H1 (cell line): ENCODE measurements around the gene COLEC12. TPM values are rescaled to one million over a fixed set of nuclear protein-coding genes. Genes with fewer than 3 reads are reported as not detected.

Experiments
- CTCF ChIA-PET: fragments of 300-600 bp; sonication (Branson Sonifier 250); formaldehyde crosslinking; loops from one replicate; lab custom pipeline; 2021; ENCODE audit not compliant: partially characterized antibody; lab: Charles Lee
- POLR2A ChIA-PET: fragments of 300-600 bp; sonication (Branson Sonifier 250); formaldehyde crosslinking; loops from one replicate; lab custom pipeline; 2021; ENCODE audit warnings: inconsistent platforms; ENCODE audit not compliant: partially characterized antibody; lab: Charles Lee
- DNase-seq, 2 experiments: peaks; one replicate each; pipeline versions ENCODE4 v3.0.0 to v3.0.0-alpha.2; 2010 to 2022; ENCODE audit warnings: low spot score in 2 of 2, low read depth in 1 of 2, mixed read lengths in 1 of 2
- FAIRE-seq: peaks from 2 replicates; lab custom pipeline; 2011; peaks lifted over from hg19 to GRCh38; lab: Jason Lieb, UNC
- H2AFZ ChIP-seq: 2 replicates; pipeline ENCODE4 v1.8.1; 2012; ENCODE audit warnings: low read length, inconsistent platforms
- H2AK5ac ChIP-seq: 2 replicates; pipeline ENCODE4 v1.6.1; 2013; ENCODE audit warnings: low read depth, low read length
- H2BK120ac ChIP-seq: replicated peaks from 2 replicates; pipeline ENCODE3; 2013; ENCODE audit warnings: low read depth, low read length, inconsistent platforms
- H2BK12ac ChIP-seq: 2 replicates; pipeline ENCODE4 v1.6.1; 2013; ENCODE audit warnings: low read depth, low read length
- H2BK15ac ChIP-seq: 2 replicates; pipeline ENCODE4 v1.6.1; 2013; ENCODE audit warnings: low read length
- H2BK20ac ChIP-seq: 2 replicates; pipeline ENCODE4 v1.6.1; 2013; ENCODE audit warnings: low read length
- H2BK5ac ChIP-seq: 2 replicates; pipeline ENCODE4 v1.6.1; 2013; ENCODE audit warnings: low read depth, low read length
- H3K14ac ChIP-seq: 2 replicates; pipeline ENCODE4 v1.6.1; 2013; ENCODE audit warnings: inconsistent platforms; ENCODE audit not compliant: insufficient read length
- H3K18ac ChIP-seq: 2 replicates; pipeline ENCODE4 v1.6.1; 2013; ENCODE audit warnings: low read length; ENCODE audit errors: extremely low read depth
- H3K23ac ChIP-seq: 2 replicates; pipeline ENCODE4 v1.6.1; 2013; ENCODE audit warnings: inconsistent platforms; ENCODE audit not compliant: insufficient read length
- H3K23me2 ChIP-seq: 2 replicates; pipeline ENCODE4 v1.6.1; 2013; ENCODE audit warnings: low read depth, low read length
- H3K27ac ChIP-seq: 2 replicates; pipeline ENCODE4 v1.6.1; 2011; ENCODE audit warnings: low read depth, low read length, inconsistent platforms
- H3K27me3 ChIP-seq, 4 experiments: replicated peaks in 1 of 4; 1 replicate in 1 of 4; 2 replicates in 3 of 4; pipeline versions ENCODE4 v1.6.1 to v1.8.1; 2011 to 2013; ENCODE audit warnings: low read length in 3 of 4, mild to moderate bottlenecking in 3 of 4, inconsistent platforms in 2 of 4, mixed read lengths in 2 of 4, moderate library complexity in 1 of 4; ENCODE audit not compliant: control insufficient read depth in 3 of 4, insufficient read depth in 3 of 4; ENCODE audit errors: extremely low read depth in 1 of 4
- H3K36me3 ChIP-seq, 4 experiments: 2 replicates each; pipeline versions ENCODE4 v1.6.1 to v1.8.1; 2011 to 2013; ENCODE audit warnings: mild to moderate bottlenecking in 4 of 4, low read length in 3 of 4, moderate library complexity in 2 of 4, control low read depth in 1 of 4, inconsistent platforms in 1 of 4; ENCODE audit not compliant: insufficient read depth in 4 of 4, control insufficient read depth in 2 of 4
- H3K4ac ChIP-seq: replicated peaks from 2 replicates; pipeline ENCODE3; 2013; ENCODE audit warnings: low read length, low read depth, mixed read lengths, inconsistent platforms; ENCODE audit not compliant: insufficient read length
- H3K4me1 ChIP-seq, 4 experiments: replicated peaks in 1 of 4; 1 replicate in 1 of 4; 2 replicates in 3 of 4; pipeline versions ENCODE4 v1.6.1 to v1.8.1; 2011 to 2013; ENCODE audit warnings: low read length in 3 of 4, inconsistent platforms in 2 of 4, mixed read lengths in 1 of 4; ENCODE audit not compliant: insufficient read depth in 4 of 4, control insufficient read depth in 3 of 4
- H3K4me2 ChIP-seq, 2 experiments: 2 replicates each; pipeline versions ENCODE4 v1.6.1 to v1.8.1; 2011 to 2013; ENCODE audit warnings: low read depth in 2 of 2, low read length in 2 of 2, control low read depth in 1 of 2, inconsistent platforms in 1 of 2, mild to moderate bottlenecking in 1 of 2; ENCODE audit not compliant: insufficient read depth in 1 of 2
- H3K4me3 ChIP-seq, 4 experiments: fragments of 200-600, 300-600 bp in 1 of 4; sonication (generic), shearing (Covaris generic), sonication (Bioruptor Twin) in 1 of 4; 2 replicates each; pipeline versions ENCODE4 v1.5.1 to v1.8.1; 2011 to 2016; ENCODE audit warnings: low read length in 4 of 4, low read depth in 3 of 4, control low read depth in 2 of 4, inconsistent platforms in 2 of 4, mild to moderate bottlenecking in 2 of 4, mixed read lengths in 1 of 4, moderate library complexity in 1 of 4; ENCODE audit not compliant: insufficient read depth in 2 of 4; ENCODE audit errors: extremely low read depth in 1 of 4
- H3K56ac ChIP-seq: replicated peaks from 2 replicates; pipeline ENCODE3; 2013; ENCODE audit warnings: low read depth, mild to moderate bottlenecking, mixed read lengths, low read length, inconsistent platforms; ENCODE audit not compliant: insufficient read length
- H3K79me1 ChIP-seq: 2 replicates; pipeline ENCODE4 v1.6.1; 2013; ENCODE audit warnings: low read depth, low read length, control low read depth
- H3K79me2 ChIP-seq, 2 experiments: 2 replicates each; pipeline versions ENCODE4 v1.6.1 to v1.8.1; 2012 to 2013; ENCODE audit warnings: low read length in 2 of 2, mild to moderate bottlenecking in 2 of 2, inconsistent platforms in 1 of 2; ENCODE audit not compliant: insufficient read depth in 2 of 2, control insufficient read depth in 1 of 2
- H3K9ac ChIP-seq, 4 experiments: replicated peaks in 1 of 4; 1 replicate in 1 of 4; 2 replicates in 3 of 4; pipeline versions ENCODE4 v1.6.1 to v1.8.1; 2011 to 2013; ENCODE audit warnings: low read depth in 3 of 4, low read length in 3 of 4, control low read depth in 2 of 4, mild to moderate bottlenecking in 2 of 4, moderate library complexity in 2 of 4, inconsistent platforms in 1 of 4; ENCODE audit errors: extremely low read depth in 1 of 4
- H3K9me3 ChIP-seq, 2 experiments: 2 replicates each; pipeline versions ENCODE4 v1.6.1 to v1.8.1; 2012 to 2013; ENCODE audit warnings: mild to moderate bottlenecking in 2 of 2, moderate library complexity in 2 of 2, control low read depth in 1 of 2, inconsistent platforms in 1 of 2, low read depth in 1 of 2, low read length in 1 of 2, mixed read lengths in 1 of 2; ENCODE audit not compliant: insufficient read depth in 2 of 2
- H4K20me1 ChIP-seq, 2 experiments: replicated peaks in 1 of 2; 2 replicates each; pipeline versions ENCODE3 to v1.8.1; 2011 to 2013; ENCODE audit warnings: inconsistent platforms in 2 of 2, low read length in 2 of 2, mild to moderate bottlenecking in 1 of 2; ENCODE audit not compliant: insufficient read depth in 2 of 2, control insufficient read depth in 1 of 2
- H4K5ac ChIP-seq: 2 replicates; pipeline ENCODE4 v1.6.1; 2013; ENCODE audit warnings: low read length, low read depth, mixed read lengths, inconsistent platforms; ENCODE audit not compliant: insufficient read length
- H4K8ac ChIP-seq: 2 replicates; pipeline ENCODE4 v1.8.0; 2013; ENCODE audit warnings: mild to moderate bottlenecking, moderate library complexity, low read length, inconsistent platforms; ENCODE audit not compliant: insufficient read depth; ENCODE audit errors: extremely low read depth
- H4K91ac ChIP-seq: replicated peaks from 2 replicates; pipeline ENCODE3; 2013; ENCODE audit warnings: low read length, mixed read lengths, inconsistent platforms; ENCODE audit not compliant: insufficient read length
- BRCA1 ChIP-seq: IDR thresholded peaks from 2 replicates; pipeline ENCODE4 v1.6.1; 2012; ENCODE audit warnings: low read depth, low read length, improper control_type of control experiment
- CTBP2 ChIP-seq: IDR thresholded peaks from 2 replicates; pipeline ENCODE4 v1.7.0; 2011; ENCODE audit warnings: borderline replicate concordance, mild to moderate bottlenecking, moderate library complexity, mixed read lengths, low read length; ENCODE audit not compliant: insufficient read depth, insufficient read length
- GABPA ChIP-seq: IDR thresholded peaks from 2 replicates; pipeline ENCODE4 v1.6.1; 2011; ENCODE audit warnings: mild to moderate bottlenecking, low read length, moderate library complexity, borderline replicate concordance; ENCODE audit not compliant: insufficient read depth
- KDM4A ChIP-seq: IDR thresholded peaks from one replicate; pipeline ENCODE4 v1.7.1; 2012; ENCODE audit warnings: low read depth, mild to moderate bottlenecking, moderate library complexity, low read length, inconsistent platforms; ENCODE audit not compliant: severe bottlenecking
- NRF1 ChIP-seq: IDR thresholded peaks from 2 replicates; pipeline ENCODE4 v1.6.1; 2011; ENCODE audit warnings: mild to moderate bottlenecking, low read depth, low read length, improper control_type of control experiment
- POLR2AphosphoS5 ChIP-seq: IDR thresholded peaks from 2 replicates; pipeline ENCODE4 v1.6.1; 2011; ENCODE audit warnings: low read depth, low read length
- RAD21 ChIP-seq, 2 experiments: IDR thresholded peaks in 1 of 2; conservative IDR thresholded peaks in 1 of 2; 2 replicates each; pipeline ENCODE4 v1.6.1; 2011; ENCODE audit warnings: low read depth in 2 of 2, low read length in 2 of 2, improper control_type of control experiment in 1 of 2, inconsistent platforms in 1 of 2, mild to moderate bottlenecking in 1 of 2, moderate library complexity in 1 of 2
- SIRT6 ChIP-seq: IDR thresholded peaks from one replicate; pipeline ENCODE4 v1.7.1; 2012; ENCODE audit warnings: low read length, inconsistent platforms
- YY1 ChIP-seq: IDR thresholded peaks from 2 replicates; pipeline ENCODE4 v1.6.1; 2011; ENCODE audit warnings: low read depth, mild to moderate bottlenecking, low read length
- WGBS, 2 experiments: shearing (Covaris generic) in 1 of 2; methylation state at CpG; one replicate each; pipeline versions ENCODE4 v1.1.6 to v1.1.7; 2013 to 2015; ENCODE audit warnings: low lambda C conversion rate in 2 of 2, mixed read lengths in 2 of 2, inconsistent platforms in 1 of 2, low coverage in 1 of 2, missing lambda C conversion rate in 1 of 2; ENCODE audit not compliant: insufficient replicate concordance in 2 of 2, insufficient coverage in 1 of 2, insufficient read length in 1 of 2; ENCODE audit errors: extremely low coverage in 1 of 2, missing lambda C conversion rate in 1 of 2; 5-methylcytosine and 5-hydroxymethylcytosine counted together
- polyA plus RNA-seq, 7 experiments: library from polyadenylated mRNA; depleted of rRNA in 3 of 7; stranded (reverse) in 5 of 7; unstranded in 2 of 7; fragments of >200 nt in 5 of 7; fragments of 200-250 nt in 2 of 7; gene quantifications; 1 replicate in 5 of 7; 2 replicates in 1 of 7; 4 replicates in 1 of 7; pipeline versions ENCODE4 v1.2.1 to v1.2.3, GENCODE V29; 2011 to 2013; ENCODE audit warnings: missing spikeins in 2 of 7, mixed read lengths in 2 of 7
- total RNA-seq: library from RNA; stranded (reverse); fragmentation: NEBNext Ultra II Directional; extraction: Animal tissue kit (Norgen Biotek cat#: 25700); gene quantifications from 2 replicates; pipeline ENCODE4 v1.2.1, GENCODE V29; 2021
- TF ChIP-seq, protein P1 (sequence below), 3 experiments: IDR thresholded peaks; 1 replicate in 2 of 3; 2 replicates in 1 of 3; pipeline versions ENCODE4 v1.5.1 to v1.6.1; 2011; ENCODE audit warnings: low read length in 3 of 3, mild to moderate bottlenecking in 3 of 3, inconsistent platforms in 2 of 3, low read depth in 1 of 3, moderate library complexity in 1 of 3; ENCODE audit not compliant: insufficient read depth in 1 of 3; ENCODE audit errors: control extremely low read depth in 1 of 3

The COLEC12 gene
- total and polyA plus RNA-seq, 2 of the 8 experiments (the other 6 are each of a cell fraction or from before 2014, with no cell fraction given) = 0.44 to 2.3 TPM

DNA sequence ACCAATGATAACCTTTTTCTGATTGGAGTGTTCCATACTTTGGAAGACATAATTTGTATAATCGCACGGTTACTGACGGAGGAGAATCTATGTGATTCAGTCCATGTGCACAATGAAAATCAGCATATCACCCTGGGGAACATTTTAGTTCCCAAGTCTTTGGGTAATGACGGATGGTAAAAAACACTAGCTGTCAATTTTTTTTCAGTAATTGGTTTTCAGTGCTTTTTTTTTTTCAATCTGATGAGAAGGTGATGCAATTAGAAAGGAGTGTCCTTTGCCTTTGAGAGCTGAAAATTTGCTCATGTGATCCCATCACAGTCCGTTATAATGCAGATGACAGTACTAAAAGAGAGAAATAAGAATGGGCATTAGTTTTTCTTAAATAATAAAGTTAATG, 180.8 kb downstream of the COLEC12 start:
- H2AFZ ChIP-seq = no peak overlapping the region
- 96% methylated on average over 5 of the region's 5 CpGs; no CpG with 5 or more reads in 1 of the 2 experiments for WGBS, 2 experiments
- POLR2A ChIA-PET = interaction anchor here (1.2 kb wide), 1 partner anchor 52 kb away, joined by 3 read pairs; the partner anchor contains the start of gene THOC1
- no peaks in the 10 kb centered on the region for H3K27me3 ChIP-seq
- no peaks in the 10 kb centered on the region for H4K20me1 ChIP-seq
- H3K4me2 ChIP-seq = no peak overlapping the region
- H3K9ac ChIP-seq = no peak overlapping the region
- H2BK20ac ChIP-seq = no peak overlapping the region
- CTCF ChIA-PET = interaction anchor here (0.6 kb wide), 1 partner anchor 301 kb away, joined by 3 read pairs; no protein-coding TSS in a partner anchor
- no peak overlapping the region for H3K56ac ChIP-seq
- no peak overlapping the region for H2BK15ac ChIP-seq
- no peak overlapping the region for H2BK120ac ChIP-seq
- H4K91ac ChIP-seq = no peak overlapping the region
- no peak overlapping the region for H2BK5ac ChIP-seq
- H3K23ac ChIP-seq = no peak overlapping the region
- H3K27ac ChIP-seq = no peak overlapping the region
- no peak overlapping the region for H3K14ac ChIP-seq
- no peaks in the 10 kb centered on the region for H3K36me3 ChIP-seq
- FAIRE-seq (no peak), DNase-seq (no peak)
- H3K79me2 ChIP-seq = no peaks in the 10 kb centered on the region
- no peak overlapping the region for H3K18ac ChIP-seq
- no peaks in the 10 kb centered on the region for H3K9me3 ChIP-seq
- peaks cover 1% of the 10 kb centered on the region; the same call in 1 of the 2 replicates for H3K23me2 ChIP-seq
- no peak overlapping the region for H3K4me3 ChIP-seq
- no peak overlapping the region for H3K4ac ChIP-seq
- no peaks in the 10 kb centered on the region for H3K4me1 ChIP-seq
- H3K79me1 ChIP-seq = no peaks in the 10 kb centered on the region
- no peak overlapping the region for H2AK5ac ChIP-seq
- H2BK12ac ChIP-seq = no peak overlapping the region
- no peak overlapping the region for H4K5ac ChIP-seq
- H4K8ac ChIP-seq = no peak overlapping the region
- TF ChIP-seq CTBP2 (no peak), BRCA1 (no peak), GABPA (no peak), KDM4A (no peak), RAD21 (IDR thresholded peaks at IDR 0.05 in 1 of 2, conservative IDR thresholded peaks at IDR 0.05 in 1 of 2; ENCODE audit: low read depth in 2 of 2, low read length in 2 of 2) (no peak), NRF1 (no peak), SIRT6 (no peak), YY1 (no peak), POLR2AphosphoS5 (no peak)
- TF ChIP-seq, protein P1, sequence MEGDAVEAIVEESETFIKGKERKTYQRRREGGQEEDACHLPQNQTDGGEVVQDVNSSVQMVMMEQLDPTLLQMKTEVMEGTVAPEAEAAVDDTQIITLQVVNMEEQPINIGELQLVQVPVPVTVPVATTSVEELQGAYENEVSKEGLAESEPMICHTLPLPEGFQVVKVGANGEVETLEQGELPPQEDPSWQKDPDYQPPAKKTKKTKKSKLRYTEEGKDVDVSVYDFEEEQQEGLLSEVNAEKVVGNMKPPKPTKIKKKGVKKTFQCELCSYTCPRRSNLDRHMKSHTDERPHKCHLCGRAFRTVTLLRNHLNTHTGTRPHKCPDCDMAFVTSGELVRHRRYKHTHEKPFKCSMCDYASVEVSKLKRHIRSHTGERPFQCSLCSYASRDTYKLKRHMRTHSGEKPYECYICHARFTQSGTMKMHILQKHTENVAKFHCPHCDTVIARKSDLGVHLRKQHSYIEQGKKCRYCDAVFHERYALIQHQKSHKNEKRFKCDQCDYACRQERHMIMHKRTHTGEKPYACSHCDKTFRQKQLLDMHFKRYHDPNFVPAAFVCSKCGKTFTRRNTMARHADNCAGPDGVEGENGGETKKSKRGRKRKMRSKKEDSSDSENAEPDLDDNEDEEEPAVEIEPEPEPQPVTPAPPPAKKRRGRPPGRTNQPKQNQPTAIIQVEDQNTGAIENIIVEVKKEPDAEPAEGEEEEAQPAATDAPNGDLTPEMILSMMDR (IDR thresholded peaks at IDR 0.05; ENCODE audit: control extremely low read depth in 1 of 3, insufficient read depth in 1 of 3, low read depth in 1 of 3, low read length in 3 of 3) = no peak
